ENCODE measurements around the gene HELZ. TPM values are rescaled to one million over a fixed set of nuclear protein-coding genes. Genes with fewer than 3 reads are reported as not detected.

Gene HELZ
- total and polyA plus RNA-seq, 2 donors from 2014 or later: 2.8 to 58.8 TPM

Other genes with a start within 250 kb of the HELZ start
- gene CACNG1, start 200.6 kb downstream of the HELZ start, total RNA-seq: not detected
- gene CACNG1, start 200.6 kb downstream of the HELZ start, polyA plus RNA-seq (ENCODE audit: insufficient read depth, low read depth, low replicate concordance): not detected
- 46.0 TPM for gene PSMD12, start 121.4 kb upstream of the HELZ start, total RNA-seq
- gene PSMD12, start 121.4 kb upstream of the HELZ start, polyA plus RNA-seq (ENCODE audit: insufficient read depth, low read depth, low replicate concordance): 26.0 TPM
- gene PITPNC1, start 132.1 kb upstream of the HELZ start, total RNA-seq: 41.3 TPM
- 14.2 TPM for gene PITPNC1, start 132.1 kb upstream of the HELZ start, polyA plus RNA-seq (ENCODE audit: insufficient read depth, low read depth, low replicate concordance)

Data from kidney (tissue), 2 donors.